ENCODE measurements around the gene YIF1A. TPM values are rescaled to one million over a fixed set of nuclear protein-coding genes. Genes with fewer than 3 reads are reported as not detected.

Gene YIF1A
- total RNA-seq, 1 donor: 119 TPM

- peak; percentile 89 for DNase-seq (ENCODE audit: low read depth)
- H3K4me3 ChIP-seq (ENCODE audit: low read depth, low read length): no peak overlapping the region
- TF ChIP-seq CTCF (IDR thresholded peaks at IDR 0.05; ENCODE audit: insufficient read depth, low read length): peak; percentile 92
Observed at GRCh38 chr11:66282468-66283455, 6.2 kb downstream of the YIF1A start.

- no peak for TF ChIP-seq CTCF (IDR thresholded peaks at IDR 0.05; ENCODE audit: insufficient read depth, low read length)
- DNase-seq (ENCODE audit: low read depth): no peak
- no peak overlapping the region for H3K4me3 ChIP-seq (ENCODE audit: low read depth, low read length)
Observed at GRCh38 chr11:66281776-66282467, 7.0 kb downstream of the YIF1A start.

- no peak for TF ChIP-seq CTCF (IDR thresholded peaks at IDR 0.05; ENCODE audit: insufficient read depth, low read length)
- DNase-seq (ENCODE audit: low read depth): no peak
- H3K4me3 ChIP-seq (ENCODE audit: low read depth, low read length): no peak overlapping the region
Observed at GRCh38 chr11:66281001-66281400, 7.9 kb downstream of the YIF1A start.

GRCh38 chr11:66280428-66280827 lies 8.5 kb downstream of the YIF1A start:
- no peak for TF ChIP-seq CTCF (IDR thresholded peaks at IDR 0.05; ENCODE audit: insufficient read depth, low read length)
- no peak for DNase-seq (ENCODE audit: low read depth)
- no peak overlapping the region for H3K4me3 ChIP-seq (ENCODE audit: low read depth, low read length)

- no peak for DNase-seq (ENCODE audit: low read depth)
- no peak for TF ChIP-seq CTCF (IDR thresholded peaks at IDR 0.05; ENCODE audit: insufficient read depth, low read length)
- no peak overlapping the region for H3K4me3 ChIP-seq (ENCODE audit: low read depth, low read length)
Observed at GRCh38 chr11:66279092-66279734, 9.7 kb downstream of the YIF1A start.

- no peak for DNase-seq (ENCODE audit: low read depth)
- H3K4me3 ChIP-seq (ENCODE audit: low read depth, low read length): peak overlapping the region; percentile 13
- no peak for TF ChIP-seq CTCF (IDR thresholded peaks at IDR 0.05; ENCODE audit: insufficient read depth, low read length)
Observed at GRCh38 chr11:66278363-66279091, 10.4 kb downstream of the YIF1A start.

All from fibroblast of the aortic adventitia (primary cell).